SK-N-SH treated with all-trans-retinoic acid at 6 μM for 48 hours (cell line): ENCODE results near the gene RAP1A.

ENCODE experiments used
- ATAC-seq: fragments of 200-7000 bp; cut with Tn5 transposase; 3 replicates; pipeline ENCODE4 v1.9.1; 2020; ENCODE audit warnings: mild to moderate bottlenecking, moderate library complexity
- ARNTL ChIP-seq: fragments of 450-650 bp; formaldehyde crosslinking; IDR thresholded peaks from 2 replicates; pipeline ENCODE4 v1.5.0; 2020; ENCODE audit warnings: low read depth, mild to moderate bottlenecking, moderate library complexity, borderline replicate concordance
- BACH2 ChIP-seq: fragments of 250-450 bp; sonication (Bioruptor Pico); IDR thresholded peaks from 2 replicates; pipeline ENCODE4 v1.9.0; 2021; ENCODE audit warnings: mild to moderate bottlenecking, borderline replicate concordance
- CSDC2 ChIP-seq: fragments of 250-450 bp; sonication (Bioruptor Pico); IDR thresholded peaks from 2 replicates; pipeline ENCODE4 v1.5.0; 2020; ENCODE audit warnings: mild to moderate bottlenecking, moderate library complexity
- CSRNP3 ChIP-seq: fragments of 250-450 bp; sonication (Bioruptor Pico); IDR thresholded peaks from 2 replicates; pipeline ENCODE4 v1.5.1; 2021; ENCODE audit warnings: mild to moderate bottlenecking, moderate library complexity
- ESRRG ChIP-seq: fragments of 250-450 bp; sonication (Bioruptor Pico); IDR thresholded peaks from 2 replicates; pipeline ENCODE4 v1.6.1; 2021; ENCODE audit warnings: mild to moderate bottlenecking
- GLIS3 ChIP-seq: fragments of 250-450 bp; sonication (Bioruptor Pico); IDR thresholded peaks from 2 replicates; pipeline ENCODE4 v1.5.0; 2020; ENCODE audit warnings: mild to moderate bottlenecking, moderate library complexity
- ISL1 ChIP-seq: fragments of 250-450 bp; sonication (Bioruptor Pico); IDR thresholded peaks from 2 replicates; pipeline ENCODE4 v2.1.2; 2022; ENCODE audit warnings: mild to moderate bottlenecking, moderate library complexity
- OSR1 ChIP-seq: fragments of 250-450 bp; sonication (Bioruptor Pico); IDR thresholded peaks from 2 replicates; pipeline ENCODE4 v1.8.0; 2022; ENCODE audit warnings: moderate library complexity, mild to moderate bottlenecking, inconsistent platforms
- PATZ1 ChIP-seq: fragments of 250-450 bp; sonication (Bioruptor Pico); IDR thresholded peaks from 2 replicates; pipeline ENCODE4 v1.8.0; 2020; ENCODE audit warnings: mild to moderate bottlenecking, moderate library complexity, borderline replicate concordance
- PPARA ChIP-seq: fragments of 250-450 bp; sonication (Bioruptor Pico); IDR thresholded peaks from 2 replicates; pipeline ENCODE4 v1.5.0; 2020; ENCODE audit warnings: mild to moderate bottlenecking, borderline replicate concordance
- RARB ChIP-seq: fragments of 250-450 bp; sonication (Bioruptor Pico); IDR thresholded peaks from 2 replicates; pipeline ENCODE4 v1.8.0; 2021; ENCODE audit warnings: mild to moderate bottlenecking, moderate library complexity
- SNAI2 ChIP-seq: fragments of 250-450 bp; sonication (Bioruptor Pico); IDR thresholded peaks from 2 replicates; pipeline ENCODE4 v1.5.0; 2020; ENCODE audit warnings: mild to moderate bottlenecking, moderate library complexity
- TCF4 ChIP-seq: fragments of 250-450 bp; sonication (Bioruptor Pico); IDR thresholded peaks from 2 replicates; pipeline ENCODE4 v1.8.0; 2021; ENCODE audit warnings: mild to moderate bottlenecking, moderate library complexity, borderline replicate concordance
- TOX ChIP-seq: fragments of 250-450 bp; sonication (Bioruptor Pico); IDR thresholded peaks from 2 replicates; pipeline ENCODE4 v1.8.0; 2021; ENCODE audit warnings: mild to moderate bottlenecking, moderate library complexity, borderline replicate concordance
- ZC3H10 ChIP-seq: fragments of 250-450 bp; sonication (Bioruptor Pico); IDR thresholded peaks from 2 replicates; pipeline ENCODE4 v1.5.1; 2021; ENCODE audit warnings: mild to moderate bottlenecking, moderate library complexity
- ZFP3 ChIP-seq: fragments of 250-450 bp; sonication (Bioruptor Pico); IDR thresholded peaks from 2 replicates; pipeline ENCODE4 v1.5.0; 2020; ENCODE audit warnings: mild to moderate bottlenecking, moderate library complexity
- ZFP30 ChIP-seq: fragments of 450-650 bp; formaldehyde crosslinking; IDR thresholded peaks from 2 replicates; pipeline ENCODE4 v1.5.0; 2022; ENCODE audit warnings: mild to moderate bottlenecking, moderate library complexity
- ZNF565 ChIP-seq: fragments of 450-650 bp; formaldehyde crosslinking; conservative IDR thresholded peaks from 2 replicates; pipeline ENCODE4 v1.5.0; 2020; ENCODE audit warnings: low read depth, mild to moderate bottlenecking, moderate library complexity
- ZNF70 ChIP-seq: fragments of 450-650 bp; formaldehyde crosslinking; IDR thresholded peaks from 2 replicates; pipeline ENCODE4 v1.5.0; 2020; ENCODE audit warnings: mild to moderate bottlenecking, moderate library complexity
- TF ChIP-seq, protein P1 (sequence below): fragments of 250-450 bp; sonication (Bioruptor Pico); IDR thresholded peaks from 2 replicates; pipeline ENCODE4 v1.8.0; 2021; ENCODE audit warnings: low read depth, mild to moderate bottlenecking, moderate library complexity, borderline replicate concordance
- TF ChIP-seq, protein P2 (sequence below): fragments of 250-450 bp; sonication (Bioruptor Pico); IDR thresholded peaks from 2 replicates; pipeline ENCODE4 v1.5.0; 2020; ENCODE audit warnings: mild to moderate bottlenecking, moderate library complexity

RAP1A gene

GRCh38 chr1:111729946-111730681, 110.5 kb downstream of the RAP1A start:
- ATAC-seq = no peak
- TF ChIP-seq ARNTL (no peak), ZFP3 (CRISPR knock-in tag) (no peak), ZNF70 (CRISPR knock-in tag) (no peak), ZFP30 (CRISPR knock-in tag) (no peak), TCF4 (CRISPR knock-in tag) (no peak), PATZ1 (CRISPR knock-in tag) (no peak)

GRCh38 chr1:111730706-111731105, 111.1 kb downstream of the RAP1A start:
- ATAC-seq = no peak

DNA sequence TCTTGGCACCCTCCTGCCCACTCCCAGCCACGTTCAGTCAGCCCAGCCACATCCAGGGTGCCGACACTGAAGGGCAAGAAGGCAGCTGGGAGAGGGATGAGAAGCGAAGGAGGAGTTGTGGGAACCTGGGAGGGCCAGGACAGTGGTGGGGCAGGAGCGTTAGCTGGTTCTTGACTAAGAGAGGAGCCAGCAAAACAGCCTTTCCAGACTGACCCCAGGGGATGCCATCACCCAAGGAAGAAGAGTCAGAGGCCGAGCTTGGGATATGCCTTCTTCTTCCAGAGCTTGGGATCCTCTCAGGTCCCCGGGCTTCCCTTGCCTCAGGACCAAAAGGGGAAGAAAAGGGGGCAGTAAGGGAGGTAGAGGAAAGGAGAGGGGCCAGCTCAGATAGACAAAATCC, 112.4 kb downstream of the RAP1A start:
- no peak for ATAC-seq
- TF ChIP-seq ZNF70 (CRISPR knock-in tag) (no peak), OSR1 (CRISPR knock-in tag) (no peak), TOX (CRISPR knock-in tag) (no peak), ARNTL (no peak), PATZ1 (CRISPR knock-in tag) (no peak), RARB (CRISPR knock-in tag) (no peak), ZC3H10 (CRISPR knock-in tag) (no peak), TCF4 (CRISPR knock-in tag) (no peak)

More at GRCh38 chr1:111730706-111731105, 111.1 kb downstream of the RAP1A start:
- no peak for TF ChIP-seq ARNTL
- TF ChIP-seq ZFP3 (CRISPR knock-in tag) = no peak
- no peak for TF ChIP-seq ZNF70 (CRISPR knock-in tag)
- no peak for TF ChIP-seq TOX (CRISPR knock-in tag)
- no peak for TF ChIP-seq ESRRG (CRISPR knock-in tag)
- no peak for TF ChIP-seq GLIS3 (CRISPR knock-in tag)
- TF ChIP-seq ZNF565 (CRISPR knock-in tag) = no peak
- TF ChIP-seq, protein P1, sequence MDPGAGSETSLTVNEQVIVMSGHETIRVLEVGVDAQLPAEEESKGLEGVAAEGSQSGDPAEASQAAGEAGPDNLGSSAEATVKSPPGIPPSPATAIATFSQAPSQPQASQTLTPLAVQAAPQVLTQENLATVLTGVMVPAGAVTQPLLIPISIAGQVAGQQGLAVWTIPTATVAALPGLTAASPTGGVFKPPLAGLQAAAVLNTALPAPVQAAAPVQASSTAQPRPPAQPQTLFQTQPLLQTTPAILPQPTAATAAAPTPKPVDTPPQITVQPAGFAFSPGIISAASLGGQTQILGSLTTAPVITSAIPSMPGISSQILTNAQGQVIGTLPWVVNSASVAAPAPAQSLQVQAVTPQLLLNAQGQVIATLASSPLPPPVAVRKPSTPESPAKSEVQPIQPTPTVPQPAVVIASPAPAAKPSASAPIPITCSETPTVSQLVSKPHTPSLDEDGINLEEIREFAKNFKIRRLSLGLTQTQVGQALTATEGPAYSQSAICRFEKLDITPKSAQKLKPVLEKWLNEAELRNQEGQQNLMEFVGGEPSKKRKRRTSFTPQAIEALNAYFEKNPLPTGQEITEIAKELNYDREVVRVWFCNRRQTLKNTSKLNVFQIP = no peak
- no peak for TF ChIP-seq PPARA (CRISPR knock-in tag)
- no peak for TF ChIP-seq CSDC2 (CRISPR knock-in tag)
- no peak for TF ChIP-seq ZC3H10 (CRISPR knock-in tag)

DNA sequence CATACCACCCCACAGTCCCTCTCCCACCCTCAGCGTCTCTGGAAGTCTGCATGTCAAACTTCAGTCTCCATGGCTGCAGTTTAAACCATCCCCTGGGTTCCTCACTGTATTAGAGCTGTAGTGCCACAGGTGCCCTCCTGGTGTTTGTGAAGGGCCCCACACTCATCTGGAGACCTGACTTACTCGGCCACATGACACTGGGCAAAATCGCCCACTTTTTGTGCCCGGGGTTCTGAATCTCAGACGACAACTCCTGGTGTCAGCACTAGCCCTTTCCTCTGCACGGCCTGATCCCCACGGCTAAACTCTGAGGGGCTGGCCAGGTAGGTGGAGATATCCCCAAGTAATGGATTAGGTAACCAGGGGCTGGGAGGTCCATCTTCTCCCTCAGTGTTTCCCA, 113.1 kb downstream of the RAP1A start:
- no peak for ATAC-seq
- TF ChIP-seq BACH2 (no peak), PATZ1 (CRISPR knock-in tag) (no peak), TCF4 (CRISPR knock-in tag) (no peak), ISL1 (CRISPR knock-in tag) (no peak), ZNF565 (CRISPR knock-in tag) (no peak), SNAI2 (CRISPR knock-in tag) (no peak), OSR1 (CRISPR knock-in tag) (no peak), ZFP3 (CRISPR knock-in tag) (no peak), GLIS3 (CRISPR knock-in tag) (no peak), TOX (CRISPR knock-in tag) (no peak), CSRNP3 (CRISPR knock-in tag) (no peak), CSDC2 (CRISPR knock-in tag) (no peak), ZFP30 (CRISPR knock-in tag) (no peak)
- TF ChIP-seq, protein P2, sequence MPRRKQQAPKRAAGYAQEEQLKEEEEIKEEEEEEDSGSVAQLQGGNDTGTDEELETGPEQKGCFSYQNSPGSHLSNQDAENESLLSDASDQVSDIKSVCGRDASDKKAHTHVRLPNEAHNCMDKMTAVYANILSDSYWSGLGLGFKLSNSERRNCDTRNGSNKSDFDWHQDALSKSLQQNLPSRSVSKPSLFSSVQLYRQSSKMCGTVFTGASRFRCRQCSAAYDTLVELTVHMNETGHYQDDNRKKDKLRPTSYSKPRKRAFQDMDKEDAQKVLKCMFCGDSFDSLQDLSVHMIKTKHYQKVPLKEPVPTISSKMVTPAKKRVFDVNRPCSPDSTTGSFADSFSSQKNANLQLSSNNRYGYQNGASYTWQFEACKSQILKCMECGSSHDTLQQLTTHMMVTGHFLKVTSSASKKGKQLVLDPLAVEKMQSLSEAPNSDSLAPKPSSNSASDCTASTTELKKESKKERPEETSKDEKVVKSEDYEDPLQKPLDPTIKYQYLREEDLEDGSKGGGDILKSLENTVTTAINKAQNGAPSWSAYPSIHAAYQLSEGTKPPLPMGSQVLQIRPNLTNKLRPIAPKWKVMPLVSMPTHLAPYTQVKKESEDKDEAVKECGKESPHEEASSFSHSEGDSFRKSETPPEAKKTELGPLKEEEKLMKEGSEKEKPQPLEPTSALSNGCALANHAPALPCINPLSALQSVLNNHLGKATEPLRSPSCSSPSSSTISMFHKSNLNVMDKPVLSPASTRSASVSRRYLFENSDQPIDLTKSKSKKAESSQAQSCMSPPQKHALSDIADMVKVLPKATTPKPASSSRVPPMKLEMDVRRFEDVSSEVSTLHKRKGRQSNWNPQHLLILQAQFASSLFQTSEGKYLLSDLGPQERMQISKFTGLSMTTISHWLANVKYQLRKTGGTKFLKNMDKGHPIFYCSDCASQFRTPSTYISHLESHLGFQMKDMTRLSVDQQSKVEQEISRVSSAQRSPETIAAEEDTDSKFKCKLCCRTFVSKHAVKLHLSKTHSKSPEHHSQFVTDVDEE = no peak
- TF ChIP-seq, protein P1 = no peak
